Neural progenitor cell (in vitro differentiated cells): ENCODE measurements around the gene SOST.

Experiments used
- CTCF ChIP-seq: fragments of 200-600 bp; sonication (generic); IDR thresholded peaks from 2 replicates; pipeline ENCODE4 v1.5.1; 2017; ENCODE audit warnings: antibody characterized with exemption, mild to moderate bottlenecking
- EZH2 ChIP-seq: fragments of 200-600 bp; sonication (generic); IDR thresholded peaks from 2 replicates; pipeline ENCODE4 v1.6.1; 2017; ENCODE audit warnings: antibody characterized with exemption, mild to moderate bottlenecking, moderate library complexity
- EZH2phosphoT487 ChIP-seq: fragments of 200-600 bp; sonication (generic); IDR thresholded peaks from 2 replicates; pipeline ENCODE4 v1.6.1; 2017; ENCODE audit warnings: antibody characterized with exemption

GRCh38 chr17:43732958-43733357 lies 25.6 kb downstream of the SOST start:
- TF ChIP-seq CTCF (no peak), EZH2phosphoT487 (no peak), EZH2 (no peak)
